Left colon (tissue), 2 donors: ENCODE data around the gene MAT2B. TPM values are rescaled to one million over a fixed set of nuclear protein-coding genes. Genes with fewer than 3 reads are reported as not detected.
"Not testable (repeated sequence)": the region's sequence is repeated elsewhere in the genome, so short reads cannot be mapped to it uniquely, and the experiment has no call there.

Experiments
- ATAC-seq: fragments of 200-7000 bp; cut with Tn5 transposase; one replicate; pipeline ENCODE4 v1.9.1; 2020; ENCODE audit warnings: mild to moderate bottlenecking, moderate library complexity
- DNase-seq, 2 donors: peaks; one replicate each; pipeline ENCODE4 v3.0.0-alpha.2; 2020
- intact Hi-C, 2 donors: fragments of 100-400 bp; cut with DNase I in 1 of 2; cut with micrococcal nuclease in 1 of 2; formaldehyde crosslinking; loops; one replicate each; pipeline versions ENCODE4 v1.11.2 to v1.14.0; 2022; cut with DNase I, micrococcal nuclease
- total RNA-seq, 2 donors: library from RNA; stranded (reverse); fragmentation: NEBNext Ultra II Directional; extraction: Animal tissue kit (Norgen Biotek cat#: 25700); gene quantifications; one replicate each; pipeline ENCODE4 v1.2.1, GENCODE V29; 2021
- donor health status: DM: no; HTN: no; CAD: no.
- donor health status: DM: yes; HTN: yes; CAD: no.

The MAT2B gene
- total RNA-seq, 2 donors from 2014 or later = 63.3 to 69.9 TPM

DNA sequence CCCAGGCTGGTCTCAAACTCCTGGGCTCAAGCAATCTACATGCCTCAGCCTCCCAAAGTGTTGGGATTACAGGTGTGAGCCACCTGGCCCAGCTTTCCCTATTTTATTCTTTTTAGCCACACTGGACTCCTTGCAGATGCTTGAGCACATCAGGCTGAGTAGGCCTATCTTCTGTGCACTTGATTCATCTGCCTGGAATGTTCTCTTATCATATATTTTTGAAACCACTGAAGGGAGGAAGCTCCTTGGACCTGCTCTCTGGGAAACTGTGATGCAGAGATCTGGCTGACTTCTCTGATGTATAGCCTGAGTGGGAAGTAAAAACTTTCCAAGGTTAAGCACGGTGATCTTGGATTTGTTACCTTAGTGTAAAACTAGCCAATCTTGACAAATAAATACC, 6.5 kb upstream of the MAT2B start:
- intact Hi-C loops = no loop called here
- DNase-seq (no peak), ATAC-seq (no peak)

- intact Hi-C loops = loop anchor here in 1 of 2 donors (2.0 kb wide), 1 partner anchor 42 kb away; the partner anchor contains the start of genes HMMR and NUDCD2
- no peak for DNase-seq
- no peak for ATAC-seq
These were observed 2.9 kb upstream of the MAT2B start for GRCh38 chr5:163502521-163502920.

- intact Hi-C loops = loop anchor here in 1 of 2 donors (2.0 kb wide), 1 partner anchor 43 kb away; the partner anchor contains the start of genes HMMR and NUDCD2
- ATAC-seq (peak; percentile 40), DNase-seq (peak; percentile 67 to 68)
These were observed 2.0 kb upstream of the MAT2B start for GRCh38 chr5:163503106-163504078.

DNA sequence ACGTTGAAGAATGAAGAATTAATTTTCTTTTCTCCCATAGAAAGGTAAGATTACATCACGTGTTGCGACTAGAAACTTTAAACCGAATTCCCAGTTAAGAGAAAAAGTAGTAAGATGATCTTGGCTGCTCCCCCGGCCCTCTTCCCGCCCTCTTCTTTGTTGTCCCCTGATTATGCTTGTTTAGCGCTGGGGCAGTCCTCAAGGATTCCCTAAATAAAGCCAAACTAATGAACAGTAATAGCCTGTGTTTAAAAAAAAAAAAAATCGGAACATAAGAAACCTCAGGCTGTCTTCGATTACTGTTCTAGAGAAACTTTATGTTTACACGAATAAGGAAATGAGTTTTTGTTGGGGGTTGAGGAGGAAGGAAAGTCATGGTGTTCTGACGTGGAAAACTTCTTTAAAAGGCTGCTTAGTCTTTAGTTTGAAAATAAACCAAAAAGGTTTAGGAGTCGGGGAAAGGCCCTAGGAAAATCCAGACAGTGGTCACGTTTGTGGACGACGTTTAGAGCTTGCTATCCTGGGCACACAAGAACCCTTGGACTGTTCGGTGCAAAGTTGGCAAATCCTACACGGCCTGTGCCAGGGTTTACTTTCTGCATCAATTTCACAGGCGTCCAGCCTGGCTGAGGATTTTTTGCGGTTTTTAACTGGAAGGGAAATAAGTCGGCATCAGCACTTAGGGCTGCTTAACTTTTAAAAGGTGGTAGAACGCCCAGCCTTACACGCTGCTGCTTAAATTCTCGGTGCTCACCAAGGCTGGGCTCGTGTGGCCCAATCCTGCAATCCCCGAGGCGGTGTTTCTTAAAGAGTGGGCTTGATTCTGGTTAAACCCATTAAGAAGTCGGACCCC, 1.1 kb upstream of the MAT2B start:
- intact Hi-C loops = no loop called here
- DNase-seq (peak; percentile 57 to 64), ATAC-seq (peak; percentile 39)

GRCh38 chr5:163505049-163505367, 411 bp upstream of the MAT2B start:
- intact Hi-C loops = no loop called here
- ATAC-seq = no peak

DNA sequence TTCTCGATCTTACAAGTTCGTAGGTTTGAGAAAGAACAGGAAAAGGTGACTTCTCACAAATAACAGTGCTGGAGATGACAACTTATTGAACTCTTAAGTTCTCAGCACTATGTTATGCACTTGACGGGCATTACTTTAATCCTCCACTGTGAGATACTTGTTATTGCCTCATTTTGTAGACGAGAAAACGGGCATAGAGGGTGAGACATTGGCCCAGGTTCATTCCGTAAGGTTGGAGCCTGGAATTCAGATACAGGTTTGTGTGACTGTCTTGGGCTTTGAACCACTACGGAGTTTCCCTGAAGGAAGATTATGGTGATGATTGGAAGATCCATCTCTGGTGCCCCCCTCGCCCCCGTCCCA, 657 bp downstream of the MAT2B start:
- intact Hi-C loops = no loop called here
- ATAC-seq (no peak), DNase-seq (no peak)

More at GRCh38 chr5:163505049-163505367, 411 bp upstream of the MAT2B start:
- DNase-seq = no peak

DNA sequence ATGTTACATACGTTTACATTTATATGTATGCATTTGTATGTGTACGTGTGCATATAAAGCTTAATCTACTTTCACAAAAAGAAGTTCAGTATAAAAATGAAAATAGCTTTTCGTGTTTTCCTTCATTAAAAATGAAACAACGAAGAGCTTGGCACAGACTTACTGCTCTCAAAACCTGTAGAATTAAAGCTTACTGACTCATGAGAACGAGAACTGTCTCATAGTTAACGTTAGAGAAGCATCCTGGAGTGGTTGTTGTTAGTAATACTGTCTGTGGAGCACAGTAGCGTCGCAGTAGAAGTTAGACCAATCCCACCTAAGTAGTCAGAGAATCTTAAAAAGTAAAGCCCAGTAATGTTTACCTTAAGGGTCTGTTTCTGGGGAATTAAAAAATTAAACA, 1.3 kb downstream of the MAT2B start:
- no peak for DNase-seq
- ATAC-seq = no peak
- intact Hi-C loops = no loop called here

DNA sequence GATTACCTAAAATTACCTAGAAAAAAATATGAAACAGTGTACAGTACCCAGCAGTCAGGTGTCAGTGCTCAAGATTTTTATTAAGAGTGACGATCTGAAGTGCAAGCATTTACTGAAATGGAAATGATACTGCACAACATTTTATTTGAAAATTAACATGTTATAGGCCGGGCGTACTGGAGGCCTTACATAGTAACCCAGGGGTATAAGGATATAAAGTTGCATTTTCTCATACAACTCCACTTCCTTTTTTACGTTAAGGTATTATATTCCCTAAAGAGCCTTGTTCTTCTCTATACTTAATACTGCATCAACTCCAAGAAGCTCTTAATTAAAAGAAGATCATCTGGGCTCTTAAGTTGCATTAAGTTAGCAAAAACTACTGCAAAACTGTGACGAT, 3.3 kb downstream of the MAT2B start:
- intact Hi-C loops = no loop called here
- DNase-seq = no peak
- no peak for ATAC-seq

GRCh38 chr5:163509291-163509951, 4.0 kb downstream of the MAT2B start:
- DNase-seq (peak in 1 of 2 donors; percentile 52), ATAC-seq (no peak)
- intact Hi-C loops = no loop called here

DNA sequence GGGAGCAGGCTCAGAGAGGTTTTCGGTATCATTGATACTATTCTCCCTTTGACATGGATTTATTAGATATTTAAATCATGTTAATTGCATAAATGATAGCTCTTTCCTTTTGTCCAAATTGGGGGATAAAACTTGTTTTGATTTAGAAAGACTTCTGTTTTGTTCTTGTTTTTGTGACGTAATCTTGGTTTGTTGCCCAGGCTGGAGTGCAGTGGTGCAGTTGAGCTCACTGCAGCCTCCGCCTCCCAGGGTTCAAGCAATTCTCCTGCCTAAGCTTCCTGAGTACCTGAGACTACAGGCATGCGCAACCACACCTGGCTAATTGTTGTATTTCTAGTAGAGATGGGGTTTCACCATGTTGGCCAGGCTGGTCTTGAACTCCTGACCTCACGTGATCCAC, 7.1 kb downstream of the MAT2B start:
- ATAC-seq (no peak), DNase-seq (no peak)
- intact Hi-C loops = no loop called here

- ATAC-seq = no peak
- intact Hi-C loops = no loop called here
- DNase-seq = no peak
These were observed 19.7 kb downstream of the MAT2B start for GRCh38 chr5:163525096-163525495.

DNA sequence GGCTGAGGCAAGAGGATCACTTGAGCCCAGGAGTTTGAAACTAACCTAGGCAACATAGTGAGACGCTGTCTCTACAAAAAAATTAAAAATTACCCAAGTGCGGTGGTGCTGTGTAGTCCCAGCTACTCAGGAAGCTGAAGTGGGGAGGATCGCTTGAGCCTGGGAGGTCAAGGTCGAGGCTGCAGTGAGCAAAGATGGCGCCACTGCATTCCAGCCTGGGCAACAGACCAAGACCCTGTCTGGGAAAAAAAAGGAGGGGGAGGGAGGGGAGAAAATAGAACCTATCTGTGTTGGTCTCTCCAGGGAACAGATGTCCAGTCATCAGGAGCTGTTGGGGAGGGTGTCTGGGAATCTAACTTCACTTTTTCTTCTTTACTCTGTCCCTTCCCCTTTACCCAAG, 24.3 kb downstream of the MAT2B start:
- DNase-seq = no peak
- intact Hi-C loops = no loop called here
- ATAC-seq = no peak

- intact Hi-C loops = no loop called here
- DNase-seq (no peak), ATAC-seq (no peak)
These were observed 25.9 kb downstream of the MAT2B start for GRCh38 chr5:163531272-163531671.

- intact Hi-C loops = no loop called here
- no peak for DNase-seq
These were observed 27.0 kb downstream of the MAT2B start for GRCh38 chr5:163532171-163533084.

DNA sequence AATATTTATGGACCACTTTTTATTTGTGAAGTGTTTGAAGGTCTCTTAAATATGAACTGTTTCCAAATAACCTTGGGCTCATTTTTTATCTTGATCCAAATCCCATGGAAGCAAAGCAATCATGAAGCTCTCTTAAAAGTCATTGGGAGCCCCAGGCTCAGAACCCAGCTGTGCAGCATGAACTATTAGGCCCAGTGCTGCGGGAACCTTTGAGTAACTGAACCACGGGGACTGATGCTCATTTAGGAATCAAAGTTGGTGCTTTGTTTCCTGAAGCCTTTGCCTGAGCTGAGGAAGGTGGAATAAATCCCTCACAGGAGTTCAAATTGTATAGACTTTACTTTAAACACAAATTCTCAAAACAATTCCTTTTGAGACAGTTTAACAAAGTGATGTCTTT, 27.8 kb downstream of the MAT2B start:
- no peak for DNase-seq
- ATAC-seq = no peak
- intact Hi-C loops = no loop called here

More at GRCh38 chr5:163532171-163533084, 27.0 kb downstream of the MAT2B start:
- ATAC-seq = no peak

DNA sequence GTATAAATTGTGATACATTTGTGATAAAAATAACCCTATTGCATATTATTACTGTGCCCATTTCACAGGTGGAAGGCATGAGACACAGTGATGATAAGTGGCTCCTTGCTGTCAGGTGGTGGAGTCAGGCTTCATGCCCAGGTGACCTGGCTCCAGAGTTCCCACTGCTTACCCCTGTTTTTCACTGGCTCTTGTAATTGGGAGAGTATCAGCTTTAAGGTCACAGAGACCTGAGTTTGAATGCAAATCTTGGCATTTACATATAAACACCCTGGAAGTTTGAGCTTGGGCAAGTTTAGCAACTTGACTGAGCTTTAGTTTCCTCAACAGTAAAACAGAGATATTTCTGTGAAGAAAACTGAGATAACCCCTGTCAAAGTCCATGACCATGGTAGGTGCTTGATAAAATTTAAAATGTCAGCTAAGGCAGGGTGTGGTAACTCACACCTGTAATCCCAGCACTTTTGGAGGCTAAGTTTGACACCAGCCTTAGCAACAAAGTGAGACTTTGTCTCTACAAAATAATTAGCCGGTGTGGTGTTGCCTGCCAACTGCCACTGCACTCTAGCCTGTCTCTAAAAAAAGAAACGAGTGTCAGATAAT, 29.2 kb downstream of the MAT2B start:
- intact Hi-C loops = no loop called here
- DNase-seq = no peak

GRCh38 chr5:163535290-163535689, 29.9 kb downstream of the MAT2B start:
- peak; percentile 30 for ATAC-seq
- intact Hi-C loops = no loop called here

More for the DNA sequence above, 29.2 kb downstream of the MAT2B start:
- peak; percentile 54 for ATAC-seq

DNA sequence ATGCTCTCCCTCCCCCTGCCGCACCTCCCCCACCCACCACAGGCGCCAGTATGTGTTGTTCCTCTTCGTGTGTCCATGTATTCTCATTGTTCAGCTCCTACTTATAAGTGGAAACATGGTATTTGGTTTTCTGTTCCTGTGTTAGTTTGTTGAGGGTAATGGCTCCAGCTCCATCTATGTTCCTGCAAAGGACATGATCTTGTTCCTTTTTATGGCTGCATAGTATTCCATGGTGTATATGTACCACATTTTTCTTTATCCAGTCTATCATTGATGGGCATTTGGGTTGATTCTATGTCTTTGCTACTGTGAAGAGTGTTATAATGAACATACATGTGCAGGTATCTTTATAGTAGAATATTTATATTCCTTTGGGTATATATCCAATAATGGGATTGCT, 31.0 kb downstream of the MAT2B start:
- DNase-seq, intact Hi-C loops, ATAC-seq: not testable (repeated sequence)

More at GRCh38 chr5:163535290-163535689, 29.9 kb downstream of the MAT2B start:
- DNase-seq = no peak
